ENCODE data around the gene PHACTR4. TPM values are rescaled to one million over a fixed set of nuclear protein-coding genes. Genes with fewer than 3 reads are reported as not detected.
"Not testable (repeated sequence)": the region's sequence is repeated elsewhere in the genome, so short reads cannot be mapped to it uniquely, and the experiment has no call there.

Gene PHACTR4
- total RNA-seq, 2 donors from 2014 or later, result 38.9 to 45.0 TPM

DNA sequence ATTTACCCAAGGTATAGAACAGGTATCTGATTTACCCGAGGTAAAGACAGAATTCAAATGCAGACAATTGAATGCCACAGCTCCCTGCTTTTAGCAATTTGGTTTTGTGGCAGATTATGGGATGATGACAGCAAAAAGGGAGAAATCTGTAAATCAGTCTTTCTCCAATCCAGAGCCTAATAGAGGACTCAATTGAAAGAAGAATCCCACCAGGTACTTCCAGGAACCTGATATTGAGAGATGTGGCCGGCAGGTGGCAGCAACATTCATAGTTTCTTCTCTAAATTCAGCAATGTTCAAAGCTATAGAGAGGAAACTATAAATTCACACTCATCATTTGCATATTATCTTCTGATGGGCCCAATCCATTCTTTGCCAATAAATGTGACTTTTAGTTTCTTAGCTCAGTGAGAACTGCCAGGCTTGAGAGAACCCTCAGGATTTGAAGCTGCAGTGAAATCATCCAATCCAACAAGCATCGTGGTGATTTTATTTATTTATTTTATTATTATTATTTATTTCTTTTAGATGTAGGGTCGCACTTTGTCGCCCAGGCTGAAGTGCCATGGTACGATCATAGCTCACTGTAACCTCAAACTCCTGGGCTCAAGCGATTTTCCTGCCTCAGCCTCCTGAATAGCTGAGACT lies 9.8 kb upstream of the PHACTR4 start:
- H3K27me3 ChIP-seq (replicated peaks; ENCODE audit: insufficient read depth), result no peaks in the 10 kb centered on the region
- no peaks in the 10 kb centered on the region for H3K4me1 ChIP-seq (replicated peaks)
- intact Hi-C loops (cut with DNase I), result loop anchor here (10.0 kb wide), 2 partner anchors 245 to 515 kb away; no protein-coding TSS in a partner anchor
- 36% methylated on average over 7 of the region's 7 CpGs for WGBS
- H3K36me3 ChIP-seq, result no peaks in the 10 kb centered on the region
- no peaks in the 10 kb centered on the region for H3K9me3 ChIP-seq
- no peak overlapping the region for H3K4me3 ChIP-seq
- TF ChIP-seq POLR2AphosphoS5 (IDR thresholded peaks at IDR 0.05), result peak; percentile 22
- TF ChIP-seq POLR2A (IDR thresholded peaks at IDR 0.05), result no peak
- TF ChIP-seq, protein P1, sequence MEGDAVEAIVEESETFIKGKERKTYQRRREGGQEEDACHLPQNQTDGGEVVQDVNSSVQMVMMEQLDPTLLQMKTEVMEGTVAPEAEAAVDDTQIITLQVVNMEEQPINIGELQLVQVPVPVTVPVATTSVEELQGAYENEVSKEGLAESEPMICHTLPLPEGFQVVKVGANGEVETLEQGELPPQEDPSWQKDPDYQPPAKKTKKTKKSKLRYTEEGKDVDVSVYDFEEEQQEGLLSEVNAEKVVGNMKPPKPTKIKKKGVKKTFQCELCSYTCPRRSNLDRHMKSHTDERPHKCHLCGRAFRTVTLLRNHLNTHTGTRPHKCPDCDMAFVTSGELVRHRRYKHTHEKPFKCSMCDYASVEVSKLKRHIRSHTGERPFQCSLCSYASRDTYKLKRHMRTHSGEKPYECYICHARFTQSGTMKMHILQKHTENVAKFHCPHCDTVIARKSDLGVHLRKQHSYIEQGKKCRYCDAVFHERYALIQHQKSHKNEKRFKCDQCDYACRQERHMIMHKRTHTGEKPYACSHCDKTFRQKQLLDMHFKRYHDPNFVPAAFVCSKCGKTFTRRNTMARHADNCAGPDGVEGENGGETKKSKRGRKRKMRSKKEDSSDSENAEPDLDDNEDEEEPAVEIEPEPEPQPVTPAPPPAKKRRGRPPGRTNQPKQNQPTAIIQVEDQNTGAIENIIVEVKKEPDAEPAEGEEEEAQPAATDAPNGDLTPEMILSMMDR (IDR thresholded peaks at IDR 0.05), result peak; percentile 20 to 62 (median 60)
- DNase-seq (ENCODE audit: low spot score), result peak; percentile 76
- H3K27ac ChIP-seq, result no peak overlapping the region

DNA sequence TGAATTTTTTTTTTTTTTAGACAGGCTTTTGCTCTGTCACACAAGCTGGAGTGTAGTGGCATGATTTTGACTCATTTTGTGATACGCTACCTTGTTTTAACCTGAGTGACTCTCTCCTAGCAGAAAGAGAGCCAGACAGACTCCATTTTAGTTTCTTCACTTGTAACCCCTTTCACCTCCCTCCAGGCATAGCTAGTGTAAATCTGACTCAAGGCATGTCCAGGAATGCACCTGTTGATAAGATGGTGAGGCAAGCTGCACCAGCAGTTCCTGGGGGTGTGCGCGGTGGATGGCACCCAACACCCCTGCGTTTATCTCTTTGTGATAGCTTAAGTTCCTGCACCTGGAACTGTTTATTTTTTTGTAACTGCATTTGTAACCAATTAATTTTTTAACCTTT lies 4.7 kb upstream of the PHACTR4 start:
- H3K27ac ChIP-seq, result no peak overlapping the region
- 70% methylated on average over 4 of the region's 4 CpGs for WGBS

DNA sequence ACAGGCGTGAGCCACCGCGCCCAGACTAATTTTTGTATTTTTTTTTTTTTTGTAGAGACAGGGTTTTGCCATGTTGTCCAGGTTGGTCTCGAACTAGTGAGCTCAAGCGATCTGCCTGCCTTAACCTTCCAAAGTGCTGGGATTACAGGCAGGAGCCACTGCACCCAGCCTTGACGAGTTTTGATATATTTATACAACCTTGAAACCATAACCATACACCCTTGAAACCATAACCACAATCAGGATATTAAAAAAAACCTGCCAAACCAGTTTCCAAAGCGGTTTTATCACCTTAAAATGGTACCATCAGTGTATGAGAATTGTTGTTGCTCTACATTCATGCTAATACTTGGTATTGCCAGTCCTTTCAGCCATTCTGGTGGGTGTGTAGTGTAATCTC lies 3.7 kb upstream of the PHACTR4 start:
- H3K4me1 ChIP-seq (replicated peaks), result no peaks in the 10 kb centered on the region
- no peak overlapping the region for H3K4me3 ChIP-seq
- no peaks in the 10 kb centered on the region for H3K9me3 ChIP-seq
- H3K36me3 ChIP-seq, result no peaks in the 10 kb centered on the region
- H3K27me3 ChIP-seq (replicated peaks; ENCODE audit: insufficient read depth), result no peaks in the 10 kb centered on the region
- 72% methylated on average over 7 of the region's 7 CpGs for WGBS
- peak overlapping the region in 1 of 2 donors; percentile 45 for H3K27ac ChIP-seq
- TF ChIP-seq POLR2A (IDR thresholded peaks at IDR 0.05) (no peak), POLR2AphosphoS5 (IDR thresholded peaks at IDR 0.05) (peak; percentile 64)
- TF ChIP-seq, protein P1 (IDR thresholded peaks at IDR 0.05), result no peak
- intact Hi-C loops (cut with DNase I), result loop anchor here (10.0 kb wide), 1 partner anchor 509 kb away; no protein-coding TSS in a partner anchor
- peak; percentile 11 for DNase-seq (ENCODE audit: low spot score)

More for the DNA sequence above, 4.7 kb upstream of the PHACTR4 start:
- Histone ChIP-seq H3K9me3 (no peaks in the 10 kb centered on the region), H3K27me3 (replicated peaks; ENCODE audit: insufficient read depth) (no peaks in the 10 kb centered on the region), H3K36me3 (no peaks in the 10 kb centered on the region), H3K4me3 (no peak overlapping the region), H3K4me1 (replicated peaks) (no peaks in the 10 kb centered on the region)
- DNase-seq (ENCODE audit: low spot score), result no peak
- TF ChIP-seq, protein P1 (IDR thresholded peaks at IDR 0.05), result no peak
- TF ChIP-seq POLR2A (IDR thresholded peaks at IDR 0.05) (no peak), POLR2AphosphoS5 (IDR thresholded peaks at IDR 0.05) (no peak)
- intact Hi-C loops (cut with DNase I), result loop anchor here (10.0 kb wide), 1 partner anchor 510 kb away; no protein-coding TSS in a partner anchor

DNA sequence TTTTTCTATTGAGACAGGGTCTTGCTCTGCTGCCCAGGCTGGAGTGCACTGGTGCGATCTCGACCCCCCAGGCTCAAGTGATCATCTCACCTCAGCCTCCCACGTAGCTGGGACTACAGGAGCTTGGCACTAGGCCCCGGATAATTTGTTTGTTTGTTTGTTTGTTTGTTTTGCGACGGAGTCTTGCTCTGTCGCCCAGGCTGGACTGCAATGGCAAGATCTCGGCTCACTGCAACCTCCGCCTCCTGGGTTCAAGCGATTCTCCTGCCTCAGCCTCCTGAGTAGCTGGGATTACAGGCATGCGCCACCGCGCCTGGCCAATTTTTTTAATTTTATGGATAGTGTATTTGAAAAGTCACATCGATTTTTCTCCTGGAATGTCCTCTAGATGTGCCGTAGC lies 932 bp upstream of the PHACTR4 start:
- intact Hi-C loops (cut with DNase I), result loop anchor here (10.0 kb wide), 1 partner anchor 506 kb away; no protein-coding TSS in a partner anchor
- 96% methylated on average over 15 of the region's 15 CpGs for WGBS
- not testable (repeated sequence) for H3K4me3 ChIP-seq

DNA sequence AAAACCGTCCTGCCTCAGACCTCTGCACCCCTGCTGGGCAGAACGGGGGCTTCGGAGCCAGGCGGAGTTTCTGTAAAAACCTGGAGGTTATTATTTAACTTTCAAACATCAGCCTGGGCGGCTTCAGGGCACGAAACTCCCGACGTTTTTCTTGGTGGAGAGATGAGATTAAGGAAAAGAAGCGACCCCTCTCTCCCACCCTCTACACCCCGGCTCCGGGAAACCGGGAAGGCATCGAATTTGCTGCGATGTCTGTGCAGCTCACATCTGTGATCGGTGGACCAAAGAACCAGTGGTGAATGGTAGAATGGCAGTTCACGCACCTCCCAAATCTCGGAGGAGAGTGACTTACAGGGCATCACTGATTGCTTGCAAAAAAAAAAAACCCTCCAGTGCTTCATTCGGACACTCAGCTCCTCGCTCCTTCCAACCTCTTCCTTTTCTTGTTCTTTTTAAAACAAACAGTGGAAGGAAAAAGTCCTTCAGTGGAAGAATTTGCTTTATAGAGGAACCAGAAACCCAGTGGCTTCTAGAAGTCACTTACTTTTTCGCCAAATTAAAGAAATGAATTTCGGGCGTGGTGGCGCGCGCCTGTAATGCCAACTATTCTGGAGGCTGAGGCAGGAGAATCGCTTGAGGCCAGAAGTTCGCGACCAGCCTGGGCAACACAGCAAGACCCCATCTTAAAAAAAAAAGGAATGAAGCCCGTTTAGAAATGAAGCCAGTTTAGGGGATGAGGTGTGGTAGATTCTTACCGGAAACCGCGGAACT lies 884 bp downstream of the PHACTR4 start:
- Histone ChIP-seq H3K4me1 (replicated peaks) (no peaks in the 10 kb centered on the region), H3K27me3 (replicated peaks; ENCODE audit: insufficient read depth) (no peaks in the 10 kb centered on the region), H3K27ac (peak overlapping the region; percentile 92 to 94), H3K36me3 (no peaks in the 10 kb centered on the region), H3K9me3 (no peaks in the 10 kb centered on the region), H3K4me3 (peak overlapping the region; percentile 64 to 71)
- no peak for TF ChIP-seq POLR2A (IDR thresholded peaks at IDR 0.05)
- TF ChIP-seq, protein P1 (IDR thresholded peaks at IDR 0.05), result peak in 2 of 4 experiments; percentile 25
- DNase-seq (ENCODE audit: low spot score), result peak; percentile 14
- intact Hi-C loops (cut with DNase I), result no loop called here
- 31% methylated on average over 32 of the region's 32 CpGs for WGBS

More for the DNA sequence above, 932 bp upstream of the PHACTR4 start:
- DNase-seq (ENCODE audit: low spot score); H3K36me3 ChIP-seq; H3K4me1 ChIP-seq (replicated peaks); H3K27me3 ChIP-seq (replicated peaks; ENCODE audit: insufficient read depth); H3K27ac ChIP-seq; H3K9me3 ChIP-seq: not testable (repeated sequence)
